Amygdala (tissue), 56 donors: ENCODE results near the gene HIVEP3.

Experiments
- DNase-seq, 56 donors: peaks; one replicate each; lab custom pipeline; 2025; lab: John Stamatoyannopoulos, UW

HIVEP3 gene

GRCh38 chr1:41678111-41678878 lies 240.4 kb downstream of the HIVEP3 start:
- DNase-seq = no peak

GRCh38 chr1:41677620-41678019 lies 241.1 kb downstream of the HIVEP3 start:
- no peak for DNase-seq

GRCh38 chr1:41675401-41675800 lies 243.3 kb downstream of the HIVEP3 start:
- no peak for DNase-seq

- no peak for DNase-seq
Observed at GRCh38 chr1:41674522-41674921, 244.2 kb downstream of the HIVEP3 start.

GRCh38 chr1:41673806-41674205 lies 244.9 kb downstream of the HIVEP3 start:
- DNase-seq = no peak

GRCh38 chr1:41673378-41673777 lies 245.3 kb downstream of the HIVEP3 start:
- no peak for DNase-seq

GRCh38 chr1:41672641-41673361 lies 245.9 kb downstream of the HIVEP3 start:
- no peak for DNase-seq

GRCh38 chr1:41672173-41672572 lies 246.5 kb downstream of the HIVEP3 start:
- DNase-seq = no peak

- peak in 2 of 56 donors; percentile 19 to 48 for DNase-seq
Observed at GRCh38 chr1:41671116-41671755, 247.5 kb downstream of the HIVEP3 start.

GRCh38 chr1:41670217-41670957 lies 248.3 kb downstream of the HIVEP3 start:
- DNase-seq = no peak

GRCh38 chr1:41668967-41669366 lies 249.8 kb downstream of the HIVEP3 start:
- DNase-seq = no peak

GRCh38 chr1:41668054-41668660 lies 250.6 kb downstream of the HIVEP3 start:
- no peak for DNase-seq

- no peak for DNase-seq
Observed at GRCh38 chr1:41666981-41667631, 251.6 kb downstream of the HIVEP3 start.

GRCh38 chr1:41665962-41666917 lies 252.5 kb downstream of the HIVEP3 start:
- DNase-seq = no peak

- DNase-seq = no peak
Observed at GRCh38 chr1:41664861-41665640, 253.7 kb downstream of the HIVEP3 start.

- DNase-seq = no peak
Observed at GRCh38 chr1:41663671-41664400, 254.9 kb downstream of the HIVEP3 start.
